ENCODE measurements around the gene IBA57.

IBA57 gene

GRCh38 chr1:228140724-228141225, 24.8 kb upstream of the IBA57 start:
- no peak for TF ChIP-seq PPARA (CRISPR knock-in tag; IDR thresholded peaks at IDR 0.05; ENCODE audit: borderline replicate concordance)
- no peak for TF ChIP-seq ZNF70 (CRISPR knock-in tag; IDR thresholded peaks at IDR 0.05)
- TF ChIP-seq BACH2 (CRISPR knock-in tag; IDR thresholded peaks at IDR 0.05; ENCODE audit: borderline replicate concordance), result no peak
- no peak for TF ChIP-seq ARNTL (CRISPR knock-in tag; IDR thresholded peaks at IDR 0.05; ENCODE audit: borderline replicate concordance, low read depth)
- TF ChIP-seq CREB5 (CRISPR knock-in tag; IDR thresholded peaks at IDR 0.05; ENCODE audit: low read depth), result no peak
- no peak for TF ChIP-seq TOX (CRISPR knock-in tag; IDR thresholded peaks at IDR 0.05; ENCODE audit: borderline replicate concordance)
- no peak for TF ChIP-seq CSRNP3 (CRISPR knock-in tag; IDR thresholded peaks at IDR 0.05)
- no peak for TF ChIP-seq RARB (CRISPR knock-in tag; IDR thresholded peaks at IDR 0.05)
- no peak for ATAC-seq

GRCh38 chr1:228141226-228142044, 24.2 kb upstream of the IBA57 start:
- no peak for ATAC-seq
- no peak for TF ChIP-seq BACH2 (CRISPR knock-in tag; IDR thresholded peaks at IDR 0.05; ENCODE audit: borderline replicate concordance)
- TF ChIP-seq TOX (CRISPR knock-in tag; IDR thresholded peaks at IDR 0.05; ENCODE audit: borderline replicate concordance), result no peak
- no peak for TF ChIP-seq ZFP3 (CRISPR knock-in tag; IDR thresholded peaks at IDR 0.05)
- TF ChIP-seq ARNTL (CRISPR knock-in tag; IDR thresholded peaks at IDR 0.05; ENCODE audit: borderline replicate concordance, low read depth), result no peak
- TF ChIP-seq ZNF565 (CRISPR knock-in tag; conservative IDR thresholded peaks at IDR 0.05; ENCODE audit: low read depth), result no peak
- TF ChIP-seq SNAI2 (CRISPR knock-in tag; IDR thresholded peaks at IDR 0.05), result no peak
- TF ChIP-seq OSR1 (CRISPR knock-in tag; IDR thresholded peaks at IDR 0.05), result no peak
- TF ChIP-seq RARB (CRISPR knock-in tag; IDR thresholded peaks at IDR 0.05), result no peak
- no peak for TF ChIP-seq PATZ1 (CRISPR knock-in tag; IDR thresholded peaks at IDR 0.05; ENCODE audit: borderline replicate concordance)
- TF ChIP-seq ZNF8 (CRISPR knock-in tag; IDR thresholded peaks at IDR 0.05), result no peak
- TF ChIP-seq CSDC2 (CRISPR knock-in tag; IDR thresholded peaks at IDR 0.05), result no peak
- TF ChIP-seq GLIS3 (CRISPR knock-in tag; IDR thresholded peaks at IDR 0.05), result no peak
- TF ChIP-seq ISL1 (CRISPR knock-in tag; IDR thresholded peaks at IDR 0.05), result no peak
- TF ChIP-seq TCF4 (CRISPR knock-in tag; IDR thresholded peaks at IDR 0.05; ENCODE audit: borderline replicate concordance), result no peak
- no peak for TF ChIP-seq PPARA (CRISPR knock-in tag; IDR thresholded peaks at IDR 0.05; ENCODE audit: borderline replicate concordance)
- TF ChIP-seq CSRNP3 (CRISPR knock-in tag; IDR thresholded peaks at IDR 0.05), result no peak

GRCh38 chr1:228142155-228142691, 23.4 kb upstream of the IBA57 start:
- ATAC-seq, result no peak
- TF ChIP-seq ZC3H10 (CRISPR knock-in tag; IDR thresholded peaks at IDR 0.05) (no peak), OSR1 (CRISPR knock-in tag; IDR thresholded peaks at IDR 0.05) (no peak), PATZ1 (CRISPR knock-in tag; IDR thresholded peaks at IDR 0.05; ENCODE audit: borderline replicate concordance) (no peak), ISL1 (CRISPR knock-in tag; IDR thresholded peaks at IDR 0.05) (no peak), ESRRG (CRISPR knock-in tag; IDR thresholded peaks at IDR 0.05) (no peak), SNAI2 (CRISPR knock-in tag; IDR thresholded peaks at IDR 0.05) (no peak), TOX (CRISPR knock-in tag; IDR thresholded peaks at IDR 0.05; ENCODE audit: borderline replicate concordance) (no peak), ARNTL (CRISPR knock-in tag; IDR thresholded peaks at IDR 0.05; ENCODE audit: borderline replicate concordance, low read depth) (no peak), CREB5 (CRISPR knock-in tag; IDR thresholded peaks at IDR 0.05; ENCODE audit: low read depth) (no peak), RARB (CRISPR knock-in tag; IDR thresholded peaks at IDR 0.05) (no peak), ZNF70 (CRISPR knock-in tag; IDR thresholded peaks at IDR 0.05) (no peak), ZFP3 (CRISPR knock-in tag; IDR thresholded peaks at IDR 0.05) (no peak), PPARA (CRISPR knock-in tag; IDR thresholded peaks at IDR 0.05; ENCODE audit: borderline replicate concordance) (no peak), POU6F1 (CRISPR knock-in tag; IDR thresholded peaks at IDR 0.05; ENCODE audit: borderline replicate concordance, low read depth) (no peak)
